ENCODE measurements around the gene ZFP36L2.

- TF ChIP-seq CTCF (IDR thresholded peaks at IDR 0.05) (no peak), POLR2A (IDR thresholded peaks at IDR 0.05) (no peak)
These were observed 12.2 kb downstream of the ZFP36L2 start for GRCh38 chr2:43214253-43214652.

Data from right lobe of liver (tissue), 4 donors.